Subcutaneous adipose tissue (tissue), 4 donors: ENCODE measurements around the gene NEBL. TPM values are rescaled to one million over a fixed set of nuclear protein-coding genes. Genes with fewer than 3 reads are reported as not detected.

Experiments
- total RNA-seq, 4 donors: library from RNA; depleted of rRNA; stranded (reverse); fragments of >200 nt; gene quantifications; one replicate each; pipeline ENCODE4 v1.1.0, GENCODE V29; 2016
- TF ChIP-seq, protein P1 (sequence below): fragments of 450-650 bp; IDR thresholded peaks from one replicate; pipeline ENCODE4 v1.5.1; 2016; ENCODE audit warnings: low read depth, mild to moderate bottlenecking, control low read depth, antibody characterized with exemption, moderate library complexity

Gene NEBL
- total RNA-seq, 4 donors from 2014 or later: 1.8 to 5.9 (median 3.8) TPM

- TF ChIP-seq, protein P1, sequence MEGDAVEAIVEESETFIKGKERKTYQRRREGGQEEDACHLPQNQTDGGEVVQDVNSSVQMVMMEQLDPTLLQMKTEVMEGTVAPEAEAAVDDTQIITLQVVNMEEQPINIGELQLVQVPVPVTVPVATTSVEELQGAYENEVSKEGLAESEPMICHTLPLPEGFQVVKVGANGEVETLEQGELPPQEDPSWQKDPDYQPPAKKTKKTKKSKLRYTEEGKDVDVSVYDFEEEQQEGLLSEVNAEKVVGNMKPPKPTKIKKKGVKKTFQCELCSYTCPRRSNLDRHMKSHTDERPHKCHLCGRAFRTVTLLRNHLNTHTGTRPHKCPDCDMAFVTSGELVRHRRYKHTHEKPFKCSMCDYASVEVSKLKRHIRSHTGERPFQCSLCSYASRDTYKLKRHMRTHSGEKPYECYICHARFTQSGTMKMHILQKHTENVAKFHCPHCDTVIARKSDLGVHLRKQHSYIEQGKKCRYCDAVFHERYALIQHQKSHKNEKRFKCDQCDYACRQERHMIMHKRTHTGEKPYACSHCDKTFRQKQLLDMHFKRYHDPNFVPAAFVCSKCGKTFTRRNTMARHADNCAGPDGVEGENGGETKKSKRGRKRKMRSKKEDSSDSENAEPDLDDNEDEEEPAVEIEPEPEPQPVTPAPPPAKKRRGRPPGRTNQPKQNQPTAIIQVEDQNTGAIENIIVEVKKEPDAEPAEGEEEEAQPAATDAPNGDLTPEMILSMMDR: no peak
Observed at GRCh38 chr10:20890009-20890408, 7.1 kb downstream of the NEBL start.

- TF ChIP-seq, protein P1: no peak
Observed at GRCh38 chr10:20888620-20889330, 8.3 kb downstream of the NEBL start.

DNA sequence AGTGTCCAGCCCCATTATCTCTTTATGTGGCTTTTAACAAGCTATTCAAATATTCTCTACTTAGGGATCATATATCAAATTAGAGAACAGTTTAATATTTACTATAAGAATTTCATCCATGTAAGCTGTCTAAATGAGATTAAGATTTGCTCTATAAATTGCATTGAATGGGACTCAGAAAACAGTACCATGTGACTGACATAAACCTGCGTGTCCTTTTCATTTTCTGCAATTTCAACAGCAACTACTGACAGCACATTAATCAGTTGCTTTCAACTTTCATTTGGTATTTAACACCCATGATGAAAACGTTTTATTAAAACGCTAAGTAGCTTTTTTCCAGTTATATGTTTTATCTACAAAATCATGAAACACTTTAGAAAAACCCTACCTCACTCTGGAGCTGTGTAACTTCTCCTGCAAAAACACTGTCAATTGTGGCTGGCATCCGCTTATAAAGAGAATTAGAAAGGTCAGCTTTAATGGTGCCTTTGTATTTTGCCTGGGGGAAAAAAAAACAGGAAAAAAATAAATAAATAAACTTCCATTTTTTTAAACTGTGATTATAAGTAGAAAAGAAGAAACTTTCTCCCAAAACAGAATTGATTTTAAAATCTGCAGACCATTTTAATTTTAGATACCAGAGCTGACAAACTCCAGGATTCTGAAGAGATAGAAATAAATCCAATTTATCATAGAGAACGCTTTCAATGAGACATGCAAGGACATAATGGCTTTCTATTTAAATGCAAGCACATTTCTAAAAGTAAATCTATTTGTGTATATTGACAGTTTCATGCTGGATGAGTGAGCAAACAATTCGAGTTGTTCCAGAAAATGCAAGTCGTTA lies 9.2 kb downstream of the NEBL start:
- TF ChIP-seq, protein P1: no peak

- TF ChIP-seq, protein P1: no peak
Observed at GRCh38 chr10:20885678-20886077, 11.4 kb downstream of the NEBL start.

GRCh38 chr10:20883552-20883951 lies 13.6 kb downstream of the NEBL start:
- TF ChIP-seq, protein P1: no peak

- TF ChIP-seq, protein P1: no peak
Observed at GRCh38 chr10:20882091-20882490, 15.0 kb downstream of the NEBL start.

DNA sequence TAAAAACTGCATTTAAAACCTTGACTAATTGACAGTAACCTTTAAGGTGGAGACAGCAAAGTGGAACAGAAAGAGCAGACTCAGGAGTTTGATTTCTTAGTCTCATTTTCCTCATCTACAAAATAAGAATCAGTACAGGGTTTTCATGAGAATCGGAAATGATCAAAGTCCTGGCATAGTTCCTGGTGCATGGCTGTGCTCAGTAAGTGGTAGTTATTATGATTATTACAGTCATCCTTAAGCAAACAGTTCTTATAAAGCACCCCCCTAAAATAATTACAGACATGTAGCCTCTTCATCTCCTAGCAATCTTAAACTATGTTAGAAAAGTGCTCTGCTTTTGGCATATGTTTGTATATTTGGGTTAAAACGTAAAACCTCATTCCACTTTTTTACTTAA lies 18.0 kb downstream of the NEBL start:
- TF ChIP-seq, protein P1: no peak
